Tibial artery (tissue), 4 donors: ENCODE data around the gene PUM2.

Experiments
- DNase-seq, 2 donors: peaks; one replicate each; pipeline ENCODE4 v3.0.0-alpha.2; 2019
- H3K27ac ChIP-seq, 2 donors: fragments of 200-600 bp; sonication (generic) in 1 of 2; 1 replicate in 1 of 2; 2 replicates in 1 of 2; pipeline ENCODE4 v1.5.1; 2018 to 2019; ENCODE audit warnings: mild to moderate bottlenecking in 1 of 2
- H3K27me3 ChIP-seq, 2 donors: fragments of 200-600 bp; sonication (generic) in 1 of 2; one replicate each; pipeline versions ENCODE4 v1.5.1 to v1.6.0; 2016 to 2019
- H3K36me3 ChIP-seq, 3 donors: fragments of 200-600 bp; sonication (generic) in 2 of 3; one replicate each; pipeline ENCODE4 v1.5.1; 2016 to 2019; ENCODE audit warnings: mild to moderate bottlenecking in 2 of 3
- H3K4me1 ChIP-seq, 4 donors: fragments of 200-600 bp; sonication (generic) in 2 of 4; 1 replicate in 3 of 4; 2 replicates in 1 of 4; pipeline ENCODE4 v1.5.1; 2016 to 2019
- H3K4me3 ChIP-seq, 2 donors: fragments of 200-600 bp; sonication (generic) in 1 of 2; 1 replicate in 1 of 2; 2 replicates in 1 of 2; pipeline ENCODE4 v1.5.1; 2018 to 2019; ENCODE audit warnings: mild to moderate bottlenecking in 2 of 2
- H3K9me3 ChIP-seq, 3 donors: fragments of 200-600 bp; sonication (generic) in 1 of 3; one replicate each; pipeline ENCODE4 v1.5.1; 2016 to 2019
- CTCF ChIP-seq, 2 experiments: fragments of 200-600 bp in 1 of 2; fragments of 450-650 bp in 1 of 2; IDR thresholded peaks; one replicate each; pipeline ENCODE4 v1.5.1; 2017 to 2019; ENCODE audit warnings: antibody characterized with exemption in 2 of 2, mild to moderate bottlenecking in 1 of 2, moderate library complexity in 1 of 2
- intact Hi-C: fragments of 100-400 bp; cut with DNase I; formaldehyde crosslinking; loops from one replicate; pipeline ENCODE4 v1.15.0; 2023; ENCODE audit warnings: low total_unique reads

The PUM2 gene

GRCh38 chr2:20207051-20207450 is 143.6 kb downstream of the PUM2 start:
- peaks cover 0 to 13% (median 0%) of the 10 kb centered on the region in 3 donors for H3K36me3 ChIP-seq
- intact Hi-C loops: no loop called here
- H3K9me3 ChIP-seq: no peaks in the 10 kb centered on the region
- no peak overlapping the region for H3K27ac ChIP-seq
- peaks cover 0 to 5% of the 10 kb centered on the region in 2 donors for H3K27me3 ChIP-seq
- DNase-seq: no peak
- no peak for TF ChIP-seq CTCF (IDR thresholded peaks at IDR 0.05)
- peaks cover 0 to 14% (median 0%) of the 10 kb centered on the region in 4 donors for H3K4me1 ChIP-seq
- no peak overlapping the region for H3K4me3 ChIP-seq

- H3K4me1 ChIP-seq: peaks cover 0 to 14% (median 0%) of the 10 kb centered on the region in 4 donors
- no peak for DNase-seq
- no peak overlapping the region for H3K27ac ChIP-seq
- H3K27me3 ChIP-seq: no peaks in the 10 kb centered on the region
- H3K36me3 ChIP-seq: peaks cover 0 to 13% (median 0%) of the 10 kb centered on the region in 3 donors
- no peaks in the 10 kb centered on the region for H3K9me3 ChIP-seq
- TF ChIP-seq CTCF (IDR thresholded peaks at IDR 0.05): no peak
- intact Hi-C loops: no loop called here
- H3K4me3 ChIP-seq: no peak overlapping the region
These were observed 144.6 kb downstream of the PUM2 start for GRCh38 chr2:20205915-20206524.

- no peak for TF ChIP-seq CTCF (IDR thresholded peaks at IDR 0.05)
- Histone ChIP-seq H3K36me3 (peaks cover 0 to 13% (median 0%) of the 10 kb centered on the region in 3 donors), H3K9me3 (no peaks in the 10 kb centered on the region), H3K4me1 (peaks cover 0 to 14% (median 0%) of the 10 kb centered on the region in 4 donors), H3K4me3 (no peak overlapping the region), H3K27me3 (no peaks in the 10 kb centered on the region), H3K27ac (no peak overlapping the region)
- intact Hi-C loops: no loop called here
- no peak for DNase-seq
These were observed 145.6 kb downstream of the PUM2 start for GRCh38 chr2:20205069-20205468.

GRCh38 chr2:20203521-20204225 is 147.0 kb downstream of the PUM2 start:
- H3K9me3 ChIP-seq: no peaks in the 10 kb centered on the region
- no peak overlapping the region for H3K27ac ChIP-seq
- no peak for TF ChIP-seq CTCF (IDR thresholded peaks at IDR 0.05)
- DNase-seq: no peak
- peaks cover 0 to 13% (median 0%) of the 10 kb centered on the region in 3 donors for H3K36me3 ChIP-seq
- H3K4me1 ChIP-seq: peaks cover 0 to 8% (median 0%) of the 10 kb centered on the region in 4 donors
- no peak overlapping the region for H3K4me3 ChIP-seq
- H3K27me3 ChIP-seq: no peaks in the 10 kb centered on the region
- intact Hi-C loops: no loop called here

GRCh38 chr2:20203072-20203471 is 147.6 kb downstream of the PUM2 start:
- Histone ChIP-seq H3K36me3 (peaks cover 0 to 13% (median 0%) of the 10 kb centered on the region in 3 donors), H3K9me3 (no peaks in the 10 kb centered on the region), H3K27me3 (no peaks in the 10 kb centered on the region), H3K4me3 (no peak overlapping the region), H3K27ac (no peak overlapping the region), H3K4me1 (peaks cover 0 to 8% (median 0%) of the 10 kb centered on the region in 4 donors)
- intact Hi-C loops: no loop called here
- DNase-seq: no peak
- no peak for TF ChIP-seq CTCF (IDR thresholded peaks at IDR 0.05)
